VCaP (cell line): Measurements from ENCODE around the gene ARHGAP26.

Experiments
- H3K27ac ChIP-seq: fragments of 450-650 bp; 2 replicates; pipeline ENCODE4 v1.5.1; 2017
- TF ChIP-seq, protein P1 (sequence below): fragments of 450-650 bp; conservative IDR thresholded peaks from 2 replicates; pipeline ENCODE4 v1.5.1; 2017; ENCODE audit warnings: mild to moderate bottlenecking, moderate library complexity

The ARHGAP26 gene

DNA sequence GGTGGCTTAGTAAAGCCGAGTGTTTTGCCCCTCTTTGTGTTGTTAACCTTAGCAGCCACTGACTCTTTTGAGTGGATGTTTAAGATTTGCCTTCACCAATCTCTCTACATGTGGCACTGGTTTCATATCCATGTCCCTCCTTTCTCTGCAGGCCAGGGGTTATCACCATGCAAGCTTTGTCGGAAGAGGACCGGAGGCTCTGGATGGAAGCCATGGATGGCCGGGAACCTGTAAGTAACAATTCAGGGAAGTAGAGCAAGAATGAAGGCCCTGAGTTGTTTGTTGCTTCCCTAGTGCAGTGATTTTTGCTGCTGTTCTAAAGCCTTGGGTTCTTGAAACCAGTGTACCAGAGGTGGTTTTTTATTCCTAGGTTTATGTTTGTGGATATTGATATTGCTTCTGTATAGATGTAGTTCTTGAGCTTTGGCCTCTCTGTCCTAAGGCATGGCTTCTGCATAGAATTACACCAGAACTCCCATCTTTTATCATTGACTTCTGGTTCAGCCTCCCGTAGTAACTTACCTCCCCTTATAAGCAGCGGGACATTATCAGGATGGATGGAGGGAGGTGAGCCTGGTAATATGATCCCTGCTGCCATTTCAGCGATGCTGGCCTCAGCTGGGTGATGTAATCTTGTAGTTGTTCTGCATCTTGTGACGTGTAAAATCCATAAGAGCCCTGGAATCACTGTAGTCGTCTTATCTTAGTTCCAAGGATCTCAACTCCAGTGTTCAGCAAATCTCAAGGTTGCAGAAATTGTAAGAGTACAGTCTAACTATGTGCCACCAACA, 161.9 kb downstream of the ARHGAP26 start:
- H3K27ac ChIP-seq, result no peak overlapping the region
- TF ChIP-seq, protein P1, sequence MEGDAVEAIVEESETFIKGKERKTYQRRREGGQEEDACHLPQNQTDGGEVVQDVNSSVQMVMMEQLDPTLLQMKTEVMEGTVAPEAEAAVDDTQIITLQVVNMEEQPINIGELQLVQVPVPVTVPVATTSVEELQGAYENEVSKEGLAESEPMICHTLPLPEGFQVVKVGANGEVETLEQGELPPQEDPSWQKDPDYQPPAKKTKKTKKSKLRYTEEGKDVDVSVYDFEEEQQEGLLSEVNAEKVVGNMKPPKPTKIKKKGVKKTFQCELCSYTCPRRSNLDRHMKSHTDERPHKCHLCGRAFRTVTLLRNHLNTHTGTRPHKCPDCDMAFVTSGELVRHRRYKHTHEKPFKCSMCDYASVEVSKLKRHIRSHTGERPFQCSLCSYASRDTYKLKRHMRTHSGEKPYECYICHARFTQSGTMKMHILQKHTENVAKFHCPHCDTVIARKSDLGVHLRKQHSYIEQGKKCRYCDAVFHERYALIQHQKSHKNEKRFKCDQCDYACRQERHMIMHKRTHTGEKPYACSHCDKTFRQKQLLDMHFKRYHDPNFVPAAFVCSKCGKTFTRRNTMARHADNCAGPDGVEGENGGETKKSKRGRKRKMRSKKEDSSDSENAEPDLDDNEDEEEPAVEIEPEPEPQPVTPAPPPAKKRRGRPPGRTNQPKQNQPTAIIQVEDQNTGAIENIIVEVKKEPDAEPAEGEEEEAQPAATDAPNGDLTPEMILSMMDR, result no peak

DNA sequence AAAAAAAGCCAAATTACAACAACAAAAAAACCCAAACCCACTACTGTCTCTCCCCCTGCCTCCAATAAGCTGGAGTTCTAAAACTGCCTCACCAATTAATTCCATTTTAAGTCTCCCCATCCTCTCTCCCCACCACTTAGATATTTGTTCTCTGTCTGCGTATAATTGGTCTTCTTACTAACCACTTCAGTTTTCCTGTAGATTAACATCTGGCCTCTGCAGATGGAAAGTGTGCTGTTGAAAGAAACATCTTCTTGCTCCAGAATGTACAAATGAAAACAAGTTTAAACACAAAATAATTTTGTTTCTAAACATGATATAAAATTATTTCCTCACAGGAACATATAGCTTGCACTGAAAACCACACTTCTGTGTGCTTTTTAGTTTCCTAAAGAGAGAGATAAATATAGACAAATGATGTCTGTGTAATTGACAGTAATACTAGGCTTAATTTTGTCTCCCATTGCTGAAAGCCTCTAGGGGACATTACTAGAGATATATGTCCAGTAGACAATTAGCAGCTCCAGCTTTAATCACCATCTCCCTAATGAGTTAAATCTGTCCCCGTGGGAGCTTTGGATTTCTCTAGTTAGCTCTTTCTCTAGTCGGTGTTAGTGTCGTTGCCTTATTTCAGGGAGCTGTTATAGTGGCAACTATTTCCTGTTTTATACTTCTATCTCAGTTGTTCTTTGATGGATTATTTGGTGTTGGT, 164.0 kb downstream of the ARHGAP26 start:
- H3K27ac ChIP-seq, result no peak overlapping the region
- TF ChIP-seq, protein P1, result no peak

DNA sequence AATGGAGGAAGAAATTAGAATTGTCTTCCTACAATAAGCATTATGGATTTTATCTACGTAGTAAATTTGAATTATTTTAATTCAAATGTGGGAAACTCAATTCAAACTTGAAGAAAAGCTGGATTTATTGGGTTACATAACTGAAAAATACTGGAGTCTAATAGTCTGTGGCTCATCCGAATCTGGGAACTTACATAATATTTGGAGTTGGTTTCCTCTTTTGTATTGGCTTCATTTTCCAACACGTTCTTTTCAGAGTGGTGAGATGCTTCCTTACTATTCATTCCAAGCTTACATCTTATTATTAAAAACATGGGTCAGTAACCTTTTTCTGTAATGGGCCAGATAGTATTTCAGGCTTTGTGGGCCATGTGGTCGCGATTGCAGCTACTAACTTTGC, 164.8 kb downstream of the ARHGAP26 start:
- H3K27ac ChIP-seq, result no peak overlapping the region
- TF ChIP-seq, protein P1, result no peak

DNA sequence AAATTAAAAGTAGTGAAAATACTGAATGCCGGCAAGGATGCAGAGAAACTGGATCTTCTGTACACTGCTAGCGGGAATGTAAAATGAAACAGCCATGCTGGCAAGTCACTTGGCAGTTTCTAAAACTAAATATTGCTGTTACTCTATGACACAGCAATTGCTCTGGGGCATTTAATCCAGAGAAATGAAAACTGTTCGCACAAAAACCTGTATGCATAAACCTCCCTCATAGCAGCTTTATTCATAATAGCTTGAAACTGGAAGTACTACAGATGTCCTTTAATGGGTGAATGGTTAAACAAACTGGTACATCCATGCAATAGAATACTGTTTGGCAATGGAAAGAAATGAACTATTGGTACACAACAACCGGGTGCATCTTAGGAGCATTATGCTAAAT, 167.2 kb downstream of the ARHGAP26 start:
- TF ChIP-seq, protein P1, result no peak
- H3K27ac ChIP-seq, result no peak overlapping the region

DNA sequence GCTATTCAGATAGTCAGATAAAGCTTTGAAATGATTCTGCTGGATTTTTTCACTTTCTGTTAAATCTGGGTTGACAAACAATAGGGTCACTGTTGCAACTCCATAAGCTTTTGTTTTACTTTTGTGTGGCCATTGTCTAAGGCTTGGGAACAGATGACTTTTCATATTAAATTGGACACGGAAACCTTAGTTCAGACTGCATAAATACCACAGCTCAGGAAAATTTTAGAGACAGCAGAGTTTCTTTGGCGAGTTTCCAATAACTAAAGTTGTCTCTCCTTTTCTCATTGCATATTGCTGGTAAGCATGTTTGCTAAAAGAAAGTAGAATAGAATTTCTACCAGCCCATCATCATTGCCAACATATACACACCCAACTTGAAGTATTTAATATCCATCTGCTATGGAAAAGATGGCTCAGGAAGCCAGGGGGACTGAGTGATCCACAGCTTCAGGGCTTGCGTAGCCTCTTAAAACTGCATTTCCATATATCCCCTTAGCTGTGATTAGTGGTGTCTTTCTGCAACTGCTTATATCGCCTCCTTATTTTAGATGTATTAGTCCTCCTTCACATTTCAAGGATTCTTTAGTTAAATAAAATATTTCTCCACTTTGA, 168.2 kb downstream of the ARHGAP26 start:
- no peak overlapping the region for H3K27ac ChIP-seq
- TF ChIP-seq, protein P1, result no peak

DNA sequence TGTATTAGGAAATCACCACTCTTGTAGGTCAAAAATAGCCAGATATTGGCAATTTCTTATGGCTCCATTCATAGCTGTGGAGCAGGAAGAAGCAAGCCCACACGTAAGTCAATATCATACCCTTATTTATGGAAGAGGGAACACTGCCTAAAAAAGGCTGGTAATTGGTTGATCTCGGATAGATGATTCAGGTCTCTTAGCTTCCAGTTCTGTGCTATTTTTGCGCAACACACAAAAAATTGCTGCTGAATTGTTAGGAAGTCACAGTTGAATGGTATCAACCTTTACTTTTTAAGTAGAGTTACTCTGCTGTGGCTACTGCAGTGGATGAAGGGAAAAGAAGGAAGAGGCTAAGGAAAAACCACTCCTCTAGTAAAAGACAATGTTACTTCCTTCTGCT, 168.8 kb downstream of the ARHGAP26 start:
- TF ChIP-seq, protein P1, result no peak
- no peak overlapping the region for H3K27ac ChIP-seq

DNA sequence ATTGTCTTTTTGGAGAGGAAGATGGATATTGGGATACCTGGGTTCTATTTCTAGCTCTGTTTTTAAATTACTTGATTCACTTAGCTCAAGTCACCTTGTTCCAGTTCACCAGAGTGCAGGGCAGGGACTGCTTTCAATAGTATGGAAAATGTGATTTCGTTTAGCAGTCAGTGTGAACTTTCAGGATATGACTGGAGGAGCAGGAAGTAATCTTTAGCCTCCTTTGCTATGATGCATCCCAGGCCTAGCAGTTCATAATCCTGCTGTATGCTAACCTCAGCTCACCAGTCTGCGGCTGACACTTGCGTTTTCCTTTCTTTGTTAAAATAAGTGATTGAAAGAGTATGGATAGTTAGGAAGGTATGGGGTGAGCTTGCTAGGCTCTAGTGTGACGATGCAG, 169.7 kb downstream of the ARHGAP26 start:
- no peak overlapping the region for H3K27ac ChIP-seq
- TF ChIP-seq, protein P1, result no peak
